NK-92 treated with Interleukin-12 subunit alpha and Interleukin-12 subunit beta, amount 100 ng/mL, for 24 hours (cell line): ENCODE data around the gene HOXD13.

ENCODE experiments used
- DNase-seq: peaks from one replicate; lab custom pipeline; 2025; lab: John Stamatoyannopoulos, UW

Gene HOXD13

DNA sequence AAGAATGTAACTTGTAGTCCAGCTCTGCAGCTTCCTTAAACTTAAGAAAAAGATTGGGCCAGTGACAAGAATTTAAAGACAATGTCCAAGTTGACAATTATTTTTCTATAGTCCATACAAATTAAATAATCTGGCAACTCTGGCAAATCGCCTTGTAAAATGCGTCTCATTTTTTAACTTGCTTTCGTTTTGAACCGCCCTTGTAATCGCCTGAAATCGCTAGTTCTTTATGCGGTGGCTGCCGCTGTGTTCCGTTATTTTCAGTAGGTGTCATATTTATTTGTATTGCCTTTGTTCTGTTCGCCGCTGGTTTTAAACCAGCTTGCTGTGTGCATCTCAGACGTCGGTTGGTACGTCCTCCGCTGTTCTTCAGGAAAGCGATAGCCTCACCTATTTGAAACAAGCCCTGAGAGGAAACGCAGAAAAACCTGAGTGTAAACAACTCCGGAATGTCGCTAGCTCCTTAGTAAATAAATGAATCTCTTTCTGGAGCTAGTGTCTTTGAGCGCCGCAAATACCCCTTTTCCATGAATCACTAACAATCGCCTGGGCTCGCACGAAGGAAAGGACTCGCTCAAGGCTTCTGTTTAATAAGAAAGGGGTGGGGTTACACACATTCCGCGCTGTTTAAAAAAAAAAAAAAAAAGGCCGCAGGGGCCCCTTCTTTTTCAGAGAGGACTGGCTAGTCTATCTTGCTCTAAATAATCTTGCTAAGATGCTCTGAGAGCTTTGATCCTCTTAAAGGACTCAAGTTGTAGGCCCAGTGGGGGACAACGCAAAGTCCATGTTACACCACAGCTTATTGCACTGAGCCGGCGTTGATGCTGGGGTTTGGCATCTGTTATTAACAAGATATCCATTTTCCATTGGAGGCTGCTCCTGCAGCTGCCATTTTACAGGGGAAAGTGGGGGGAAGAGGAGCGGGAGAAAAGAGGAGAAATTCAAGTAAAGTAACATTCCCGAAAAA is 40.0 kb downstream of the HOXD13 start:
- no peak for DNase-seq

DNA sequence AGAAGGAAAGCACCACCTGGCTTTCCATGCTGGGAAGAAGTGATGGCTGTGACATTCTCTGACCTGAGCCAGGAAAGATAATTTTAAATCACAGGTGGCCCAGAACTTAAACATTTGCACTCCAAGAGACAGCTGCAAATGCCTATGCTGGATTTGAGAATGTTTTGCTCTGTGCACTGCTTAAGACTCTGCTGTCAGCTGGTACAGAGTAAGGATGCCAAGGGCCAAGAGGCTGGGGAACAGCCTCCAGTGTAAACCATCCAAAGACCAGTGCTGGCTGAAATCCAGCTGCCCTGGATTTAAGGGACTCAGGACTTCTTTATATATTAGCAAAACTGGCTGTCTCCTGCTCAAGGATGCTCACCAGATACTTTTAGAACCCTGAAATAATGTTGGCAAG is 40.9 kb downstream of the HOXD13 start:
- no peak for DNase-seq

DNA sequence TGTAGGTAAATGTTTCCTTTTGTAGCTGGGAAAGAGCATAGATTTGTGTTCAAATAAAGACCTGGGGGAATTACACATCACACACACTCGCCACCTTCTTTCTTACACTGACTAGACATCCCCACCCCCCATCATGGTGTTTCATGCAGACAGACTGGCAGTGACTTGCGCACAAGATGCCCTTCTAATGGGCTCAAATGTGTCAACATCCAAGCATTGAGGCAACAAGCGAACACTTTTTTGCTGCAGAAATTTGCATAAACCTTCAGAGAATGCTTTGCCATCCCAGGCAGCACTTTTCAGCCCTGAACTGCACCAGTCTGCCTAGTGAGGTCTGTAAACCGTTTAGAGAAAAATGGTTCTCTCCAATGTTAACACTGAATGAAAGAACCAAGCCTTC is 41.5 kb downstream of the HOXD13 start:
- no peak for DNase-seq

DNA sequence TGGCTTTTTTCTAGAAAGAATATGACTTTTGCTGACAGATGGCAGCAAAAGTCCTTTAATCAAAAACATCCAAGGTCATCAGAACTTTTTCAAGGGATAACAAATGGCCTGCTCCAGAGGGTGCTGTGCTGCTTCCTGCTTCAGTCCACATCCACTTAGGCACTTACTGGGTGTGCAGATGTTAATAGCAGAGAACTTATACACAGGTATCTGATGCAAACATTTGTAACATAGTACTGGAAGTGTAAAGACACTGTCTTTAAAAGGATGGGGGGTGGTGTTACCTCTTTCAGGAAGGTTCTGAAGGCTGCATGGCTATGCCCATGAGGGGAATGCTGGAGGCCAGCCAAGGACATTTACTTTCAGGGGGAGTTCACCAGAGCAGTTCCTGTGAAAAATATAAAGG is 42.5 kb downstream of the HOXD13 start:
- DNase-seq: no peak

DNA sequence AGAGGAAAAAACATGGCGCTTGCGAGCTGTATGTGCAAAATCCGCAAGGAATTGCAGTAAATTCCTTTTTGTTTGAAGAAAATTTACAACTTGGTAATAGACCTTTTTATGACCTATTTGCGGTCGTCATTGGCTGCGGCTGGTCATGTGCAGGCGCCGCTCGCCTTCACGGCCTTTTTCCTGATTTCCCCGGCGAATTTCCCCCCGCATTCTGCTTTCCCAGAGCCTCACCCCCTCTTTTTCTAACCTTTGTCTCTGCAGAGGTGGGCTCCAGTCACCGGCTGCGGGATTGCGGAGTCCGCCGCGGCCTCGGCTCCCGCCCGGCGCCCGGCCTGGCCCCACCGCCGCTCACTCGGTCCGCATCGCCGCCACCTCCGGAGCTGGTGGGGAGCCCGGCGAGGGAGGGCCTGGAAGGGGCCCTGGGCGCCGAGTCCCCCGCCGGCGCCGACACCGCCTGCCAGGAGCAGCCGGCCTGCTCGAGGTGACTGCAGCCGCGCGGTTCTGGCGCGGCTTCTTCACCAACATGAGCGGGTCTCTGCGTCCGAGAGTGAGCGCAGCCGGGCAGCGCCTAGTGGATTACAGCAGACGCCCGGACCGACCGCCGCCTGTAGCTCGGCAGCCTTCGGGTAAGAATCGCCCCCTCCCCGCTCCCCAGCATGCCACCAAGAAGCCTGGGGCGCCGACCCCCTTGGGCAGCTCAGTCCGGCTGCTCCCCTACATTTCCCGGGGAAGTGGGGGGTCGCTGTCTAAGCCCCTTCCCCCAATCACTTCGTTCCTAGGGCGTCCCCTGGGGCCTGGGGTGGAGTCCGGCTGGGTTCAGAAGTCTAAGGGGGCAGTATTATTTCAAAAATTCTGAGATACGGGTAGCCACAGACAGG is 44.1 kb downstream of the HOXD13 start:
- no peak for DNase-seq

DNA sequence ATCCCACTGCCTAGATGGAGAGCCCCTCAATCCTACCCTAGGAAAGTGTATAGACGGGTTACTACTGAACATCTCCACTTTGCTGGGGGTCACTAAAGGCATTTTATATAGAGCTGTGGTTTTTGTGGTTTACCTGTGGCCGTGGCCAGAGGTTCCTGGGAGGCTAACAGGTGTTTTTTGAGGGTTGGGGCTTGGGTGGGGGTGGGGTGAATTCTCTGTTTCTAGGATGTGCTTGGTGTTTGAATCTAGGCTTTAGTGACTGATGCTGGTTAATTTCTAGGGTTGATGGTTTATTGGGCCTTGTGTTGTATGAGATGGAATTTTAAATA is 44.7 kb downstream of the HOXD13 start:
- no peak for DNase-seq

DNA sequence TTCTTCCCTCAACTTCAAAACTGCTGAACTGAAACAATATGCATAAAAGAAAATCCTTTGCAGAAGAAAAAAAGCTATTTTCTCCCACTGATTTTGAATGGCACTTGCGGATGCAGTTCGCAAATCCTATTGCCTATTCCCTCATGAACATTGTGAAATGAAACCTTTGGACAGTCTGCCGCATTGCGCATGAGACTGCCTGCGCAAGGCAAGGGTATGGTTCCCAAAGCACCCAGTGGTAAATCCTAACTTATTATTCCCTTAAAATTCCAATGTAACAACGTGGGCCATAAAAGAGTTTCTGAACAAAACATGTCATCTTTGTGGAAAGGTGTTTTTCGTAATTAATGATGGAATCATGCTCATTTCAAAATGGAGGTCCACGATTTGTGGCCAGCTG is 45.4 kb downstream of the HOXD13 start:
- no peak for DNase-seq

DNA sequence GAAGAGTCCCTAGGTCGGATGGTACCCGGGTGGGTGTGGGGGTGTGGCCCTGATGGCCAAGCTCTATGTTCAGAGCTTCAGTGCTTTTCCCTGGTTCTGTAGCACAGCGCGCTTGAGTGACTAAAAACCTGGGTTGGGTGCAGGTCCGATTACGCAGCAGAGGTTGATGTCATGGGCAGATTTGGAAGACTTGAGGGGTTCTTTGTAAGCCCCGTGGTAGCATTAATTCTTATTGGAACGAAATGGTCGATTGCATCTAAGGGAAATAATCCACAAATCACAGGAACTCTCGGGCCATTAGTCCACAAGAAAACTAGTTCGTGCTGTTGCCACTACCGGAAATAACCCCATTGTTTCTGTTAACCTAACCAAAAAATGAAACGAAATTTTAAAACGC is 46.0 kb downstream of the HOXD13 start:
- DNase-seq: no peak

DNA sequence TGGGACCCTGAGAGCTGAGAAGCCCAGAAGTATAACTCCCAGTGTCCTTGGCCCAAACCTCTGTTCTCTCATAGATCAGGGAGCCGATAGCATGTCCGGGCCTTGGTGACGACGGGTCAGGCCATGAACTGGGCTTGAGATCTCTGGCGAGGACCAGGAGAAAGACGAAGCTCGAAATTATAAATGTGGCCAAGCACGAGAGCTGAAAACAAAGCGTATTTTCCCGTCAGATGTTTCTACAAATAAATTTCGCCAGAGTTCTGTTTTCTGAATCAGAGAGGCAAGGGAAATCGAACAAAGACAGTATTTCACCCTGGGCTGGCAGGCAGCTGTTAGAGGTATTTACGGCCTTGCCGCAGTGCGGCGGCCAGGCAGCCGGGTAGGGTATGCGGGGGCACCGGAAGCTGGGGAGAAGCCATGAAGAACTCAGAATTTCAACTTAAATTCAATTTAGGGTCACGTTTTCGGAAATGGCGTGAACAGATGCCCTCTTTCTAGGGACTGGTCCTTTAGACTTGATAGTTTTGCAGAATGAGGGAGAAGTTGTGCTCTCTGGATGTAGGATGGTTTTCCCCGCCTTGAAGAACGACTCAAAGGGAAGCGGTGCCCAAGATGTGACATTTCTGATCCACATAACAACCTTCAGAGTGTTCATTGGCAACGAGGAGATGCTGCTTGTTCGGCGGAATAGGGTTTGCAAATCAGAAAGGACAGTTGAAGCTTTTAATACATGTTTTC is 46.6 kb downstream of the HOXD13 start:
- no peak for DNase-seq

DNA sequence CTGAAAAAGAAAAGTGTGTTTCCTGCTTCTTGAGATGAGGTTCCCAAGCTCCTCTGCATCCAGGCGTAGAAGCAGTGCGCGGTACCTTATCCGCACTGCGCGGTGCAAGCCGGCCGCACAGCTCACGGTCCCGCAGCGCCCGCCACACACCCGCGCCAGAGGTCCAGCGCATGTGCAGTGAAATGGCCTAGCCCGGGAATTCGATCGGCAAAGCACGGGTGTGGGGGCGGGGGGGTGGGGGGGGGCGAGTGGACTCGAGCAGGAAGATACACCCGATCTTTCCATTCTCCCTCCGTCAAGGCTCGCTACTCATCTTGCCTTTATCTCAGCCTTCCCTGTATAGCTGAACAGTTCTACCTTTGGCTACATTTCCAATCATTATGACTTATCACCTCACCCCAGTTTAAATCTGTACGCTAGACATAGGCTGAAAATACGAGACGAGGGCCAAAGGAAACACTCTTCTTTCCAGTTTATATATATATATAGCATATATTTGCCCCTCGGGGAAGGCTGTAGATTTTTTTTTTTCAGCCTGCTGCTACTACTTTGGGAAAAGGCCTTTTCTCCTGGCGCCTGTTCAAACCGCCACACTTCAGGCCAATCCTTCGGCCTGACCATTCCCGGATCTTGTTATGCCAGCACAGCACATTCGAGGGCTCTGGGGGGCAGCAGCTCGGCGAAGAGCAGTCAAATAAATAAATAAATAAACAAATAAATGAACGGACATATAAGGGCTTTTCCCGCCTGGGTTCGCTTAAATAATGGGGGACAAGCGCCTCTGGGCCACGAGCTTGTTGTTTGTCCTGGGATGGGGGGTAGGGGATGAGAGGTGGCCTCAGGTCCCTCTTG is 47.4 kb downstream of the HOXD13 start:
- no peak for DNase-seq

DNA sequence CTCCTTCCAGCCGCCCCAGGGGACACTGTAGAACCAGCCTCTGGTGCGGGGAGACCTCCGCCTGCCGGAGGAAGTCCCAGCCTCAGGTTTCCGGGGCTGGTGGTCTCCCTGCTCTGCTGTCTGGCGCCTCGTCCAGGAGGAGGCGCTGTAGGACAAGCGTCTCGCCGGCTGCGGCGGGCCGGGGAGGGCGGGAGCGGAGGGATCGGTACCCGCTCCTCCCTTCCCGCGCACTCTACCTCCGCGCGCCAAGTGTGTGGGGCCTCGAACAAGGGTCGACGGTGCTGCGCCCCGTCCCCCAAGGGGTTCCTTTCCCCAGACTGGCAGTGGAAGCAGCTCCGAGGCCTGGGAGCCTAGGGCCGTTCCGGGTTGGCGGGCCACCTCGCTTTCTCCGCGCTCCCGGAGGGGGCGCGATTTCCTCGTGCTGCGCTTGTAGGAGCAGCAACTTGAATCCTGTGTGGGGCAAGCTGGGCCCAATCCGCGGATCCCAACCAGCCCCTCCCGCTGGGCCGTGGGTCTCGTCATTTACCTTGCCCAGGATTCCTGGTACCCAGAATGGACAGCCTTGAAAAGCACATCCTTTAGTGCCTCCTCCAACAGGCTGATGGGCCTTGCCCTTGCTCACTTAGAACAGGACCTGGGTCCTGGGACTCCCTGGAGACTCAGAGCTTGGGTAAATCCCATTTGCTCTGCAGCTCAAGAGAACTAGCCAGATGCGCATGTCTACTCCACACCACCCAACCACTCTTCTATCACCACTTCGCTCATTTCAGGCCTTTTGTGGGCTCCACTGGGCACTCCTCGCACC is 48.2 kb downstream of the HOXD13 start:
- DNase-seq: peak; percentile 59

DNA sequence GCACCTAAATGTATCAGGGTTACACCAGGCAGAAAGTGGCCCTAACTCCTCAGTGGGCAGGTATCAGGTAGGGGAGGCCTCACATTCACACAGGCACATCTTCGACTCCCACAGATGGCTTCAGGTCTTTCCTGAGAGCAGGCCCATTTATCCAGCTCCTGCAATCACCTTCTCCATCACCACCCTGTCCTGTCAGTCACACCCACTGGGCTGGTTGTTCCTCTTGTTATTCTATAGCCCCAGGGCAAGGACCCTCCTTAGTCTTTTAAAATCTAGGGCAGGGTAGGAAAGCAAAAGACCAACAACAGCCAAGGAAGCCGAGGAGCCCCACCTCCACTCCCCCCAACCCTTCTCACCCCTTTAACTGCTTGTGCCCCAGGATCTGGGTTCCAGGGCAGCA is 49.8 kb downstream of the HOXD13 start:
- DNase-seq: no peak
